ENCODE results near the gene ZNF821.
"Not testable (repeated sequence)": the region's sequence is repeated elsewhere in the genome, so short reads cannot be mapped to it uniquely, and the experiment has no call there.

GRCh38 chr16:71867175-71867574, 16.8 kb downstream of the ZNF821 start:
- not testable (repeated sequence) for TF ChIP-seq CTCF (IDR thresholded peaks at IDR 0.05; ENCODE audit: control extremely low read depth in 1 of 3, insufficient read depth in 1 of 3, low read depth in 1 of 3, low read length in 3 of 3); RAD21 (IDR thresholded peaks at IDR 0.05 in 1 of 2, conservative IDR thresholded peaks at IDR 0.05 in 1 of 2; ENCODE audit: low read depth in 2 of 2, low read length in 2 of 2); EZH2 (IDR thresholded peaks at IDR 0.05; ENCODE audit: low read depth, low read length, severe bottlenecking); CHD2 (IDR thresholded peaks at IDR 0.05; ENCODE audit: low read length); SRF (IDR thresholded peaks at IDR 0.05; ENCODE audit: low read depth, low read length); ZNF274 (IDR thresholded peaks at IDR 0.05; ENCODE audit: borderline replicate concordance, extremely low read depth, low read length); POLR2A (IDR thresholded peaks at IDR 0.05; ENCODE audit: control extremely low read depth in 1 of 2, low read depth in 2 of 2, low read length in 2 of 2); GABPA (IDR thresholded peaks at IDR 0.05; ENCODE audit: borderline replicate concordance, insufficient read depth, low read length)
